ENCODE measurements around the gene IL17RC.
"Not testable (repeated sequence)": the region's sequence is repeated elsewhere in the genome, so short reads cannot be mapped to it uniquely, and the experiment has no call there.

Gene IL17RC

GRCh38 chr3:9895715-9896114 is 21.2 kb upstream of the IL17RC start:
- DNase-seq (ENCODE audit: low spot score), result not testable (repeated sequence)

GRCh38 chr3:9896755-9897407 is 20.0 kb upstream of the IL17RC start:
- not testable (repeated sequence) for DNase-seq (ENCODE audit: low spot score)

GRCh38 chr3:9897408-9898372 is 19.2 kb upstream of the IL17RC start:
- DNase-seq (ENCODE audit: low spot score), result no peak

GRCh38 chr3:9898467-9899241 is 18.2 kb upstream of the IL17RC start:
- DNase-seq (ENCODE audit: low spot score), result no peak

GRCh38 chr3:9899289-9899791 is 17.6 kb upstream of the IL17RC start:
- DNase-seq (ENCODE audit: low spot score), result no peak

GRCh38 chr3:9900965-9901415 is 15.9 kb upstream of the IL17RC start:
- DNase-seq (ENCODE audit: low spot score), result not testable (repeated sequence)

- no peak for DNase-seq (ENCODE audit: low spot score)
Observed at GRCh38 chr3:9901967-9902366, 14.9 kb upstream of the IL17RC start.

- peak; percentile 52 for DNase-seq (ENCODE audit: low spot score)
Observed at GRCh38 chr3:9902372-9903237, 14.3 kb upstream of the IL17RC start, which contains the start of gene IL17RE. TSS of gene IL17RE (plus strand) at chr3:9902848. CDS start at chr3:9902933, 85 bp downstream.

GRCh38 chr3:9903238-9903624 is 13.7 kb upstream of the IL17RC start:
- DNase-seq (ENCODE audit: low spot score), result peak; percentile 39

GRCh38 chr3:9903904-9904303 is 13.0 kb upstream of the IL17RC start:
- no peak for DNase-seq (ENCODE audit: low spot score)

GRCh38 chr3:9906480-9906879 is 10.4 kb upstream of the IL17RC start:
- DNase-seq (ENCODE audit: low spot score), result no peak

GRCh38 chr3:9908286-9908685 is 8.6 kb upstream of the IL17RC start:
- DNase-seq (ENCODE audit: low spot score), result no peak

- no peak for DNase-seq (ENCODE audit: low spot score)
Observed at GRCh38 chr3:9909221-9910013, 7.5 kb upstream of the IL17RC start.

GRCh38 chr3:9911863-9912262 is 5.0 kb upstream of the IL17RC start:
- DNase-seq (ENCODE audit: low spot score), result no peak

- DNase-seq (ENCODE audit: low spot score), result no peak
Observed at GRCh38 chr3:9912294-9912935, 4.5 kb upstream of the IL17RC start.

GRCh38 chr3:9913601-9914000 is 3.3 kb upstream of the IL17RC start:
- no peak for DNase-seq (ENCODE audit: low spot score)

GRCh38 chr3:9914011-9914410 is 2.9 kb upstream of the IL17RC start:
- no peak for DNase-seq (ENCODE audit: low spot score)

- DNase-seq (ENCODE audit: low spot score), result no peak
Observed at GRCh38 chr3:9914559-9915253, 2.2 kb upstream of the IL17RC start.

Measured in cerebellar cortex (tissue), 1 donor.